Erythroblast (primary cell): ENCODE results near the gene DOCK4.

Experiments
- GATA1 ChIP-seq: IDR thresholded peaks from 2 replicates; pipeline ENCODE4 v1.6.1; 2011; ENCODE audit warnings: low read depth, mild to moderate bottlenecking, control low read depth, low read length, moderate library complexity
- POLR2A ChIP-seq: IDR thresholded peaks from 2 replicates; pipeline ENCODE4 v1.6.1; 2011; ENCODE audit warnings: mild to moderate bottlenecking, low read length

- no peak for TF ChIP-seq POLR2A
- no peak for TF ChIP-seq GATA1
These were observed 70.4 kb downstream of the DOCK4 start for GRCh38 chr7:112135815-112136214.
